Right ventricle myocardium inferior (tissue), 1 donor: ENCODE measurements around the gene SMOC1. TPM values are rescaled to one million over a fixed set of nuclear protein-coding genes. Genes with fewer than 3 reads are reported as not detected.

ENCODE experiments used
- ATAC-seq: fragments of 200-7000 bp; cut with Tn5 transposase; one replicate; pipeline ENCODE4 v1.9.1; 2020; ENCODE audit warnings: mild to moderate bottlenecking, moderate library complexity
- DNase-seq: peaks from one replicate; pipeline ENCODE4 v3.0.0; 2021; ENCODE audit errors: missing footprints
- intact Hi-C: fragments of 100-400 bp; cut with DNase I; formaldehyde crosslinking; loops from one replicate; pipeline ENCODE4 v1.11.0; 2022
- total RNA-seq: library from RNA; stranded (reverse); fragmentation: NEBNext Ultra II Directional; extraction: Animal tissue kit (Norgen Biotek cat#: 25700); gene quantifications from one replicate; pipeline ENCODE4 v1.2.1, GENCODE V29; 2021
- donor health status: DM: no; HTN: yes; CAD: no; lungs with severe emphysema.

The SMOC1 gene
- total RNA-seq, 1 donor from 2014 or later = 1.2 TPM

- ATAC-seq (no peak), DNase-seq (no peak)
- intact Hi-C loops = no loop called here
Observed at GRCh38 chr14:69990323-69990722, 111.1 kb downstream of the SMOC1 start.

GRCh38 chr14:69991422-69991821, 112.2 kb downstream of the SMOC1 start:
- intact Hi-C loops = no loop called here
- no peak for DNase-seq
- no peak for ATAC-seq

GRCh38 chr14:69992564-69992963, 113.3 kb downstream of the SMOC1 start:
- ATAC-seq (peak; percentile 89), DNase-seq (no peak)
- intact Hi-C loops = no loop called here

- intact Hi-C loops = no loop called here
- DNase-seq (no peak), ATAC-seq (peak; percentile 28)
Observed at GRCh38 chr14:69993326-69993725, 114.1 kb downstream of the SMOC1 start.

- ATAC-seq (no peak), DNase-seq (no peak)
- intact Hi-C loops = no loop called here
Observed at GRCh38 chr14:69994002-69994401, 114.8 kb downstream of the SMOC1 start.

GRCh38 chr14:69996216-69996615, 117.0 kb downstream of the SMOC1 start:
- no peak for ATAC-seq
- no peak for DNase-seq
- intact Hi-C loops = no loop called here

- peak; percentile 48 for ATAC-seq
Observed at GRCh38 chr14:69997849-69998248, 118.6 kb downstream of the SMOC1 start.

GRCh38 chr14:69999261-69999674, 120.1 kb downstream of the SMOC1 start:
- no peak for ATAC-seq
- intact Hi-C loops = no loop called here
- no peak for DNase-seq

More at GRCh38 chr14:69997849-69998248, 118.6 kb downstream of the SMOC1 start:
- intact Hi-C loops = no loop called here
- DNase-seq = no peak

- DNase-seq (no peak), ATAC-seq (no peak)
- intact Hi-C loops = no loop called here
Observed at GRCh38 chr14:70000601-70001000, 121.4 kb downstream of the SMOC1 start.

- ATAC-seq = no peak
Observed at GRCh38 chr14:70002589-70003346, 123.6 kb downstream of the SMOC1 start.

GRCh38 chr14:70004791-70005190, 125.6 kb downstream of the SMOC1 start:
- ATAC-seq (no peak), DNase-seq (no peak)
- intact Hi-C loops = no loop called here

More at GRCh38 chr14:70002589-70003346, 123.6 kb downstream of the SMOC1 start:
- DNase-seq = no peak
- intact Hi-C loops = no loop called here

- DNase-seq = no peak
- intact Hi-C loops = no loop called here
- no peak for ATAC-seq
Observed at GRCh38 chr14:70005281-70005805, 126.1 kb downstream of the SMOC1 start.

- ATAC-seq = no peak
- DNase-seq = no peak
- intact Hi-C loops = no loop called here
Observed at GRCh38 chr14:70006699-70007098, 127.5 kb downstream of the SMOC1 start.

GRCh38 chr14:70008284-70009262, 129.4 kb downstream of the SMOC1 start:
- no peak for ATAC-seq
- DNase-seq = no peak
- intact Hi-C loops = no loop called here

GRCh38 chr14:70009961-70010360, 130.7 kb downstream of the SMOC1 start:
- ATAC-seq = peak; percentile 84
- intact Hi-C loops = loop anchor here (10.0 kb wide), 1 partner anchor 135 kb away; the partner anchor contains the start of gene SMOC1
- DNase-seq = no peak

GRCh38 chr14:70011098-70011497, 131.9 kb downstream of the SMOC1 start:
- DNase-seq = no peak
- ATAC-seq = no peak
- intact Hi-C loops = loop anchor here (10.0 kb wide), 1 partner anchor 136 kb away; the partner anchor contains the start of gene SMOC1

- intact Hi-C loops = loop anchor here (10.0 kb wide), 1 partner anchor 137 kb away; the partner anchor contains the start of gene SMOC1
- ATAC-seq = no peak
Observed at GRCh38 chr14:70011708-70012107, 132.5 kb downstream of the SMOC1 start.

GRCh38 chr14:70013271-70013873, 134.2 kb downstream of the SMOC1 start:
- intact Hi-C loops = loop anchor here (10.0 kb wide), 1 partner anchor 139 kb away; the partner anchor contains the start of gene SMOC1
- ATAC-seq (no peak), DNase-seq (no peak)

More at GRCh38 chr14:70011708-70012107, 132.5 kb downstream of the SMOC1 start:
- no peak for DNase-seq
